IPS-15b (cell line): ENCODE measurements around the gene FXYD6.

ENCODE experiments used
- H3K27me3 ChIP-seq: one replicate; pipeline ENCODE4 v1.6.1; 2013; ENCODE audit warnings: low read length; ENCODE audit not compliant: control insufficient read depth, insufficient read depth
- H3K36me3 ChIP-seq: one replicate; pipeline ENCODE4 v1.6.1; 2013; ENCODE audit warnings: low read length; ENCODE audit not compliant: control insufficient read depth, insufficient read depth
- H3K4me1 ChIP-seq: one replicate; pipeline ENCODE4 v1.6.1; 2013; ENCODE audit warnings: mild to moderate bottlenecking, low read length; ENCODE audit not compliant: control insufficient read depth, insufficient read depth
- H3K4me3 ChIP-seq: one replicate; pipeline ENCODE4 v1.5.1; 2013; ENCODE audit warnings: low read depth, low read length
- H3K9ac ChIP-seq: one replicate; pipeline ENCODE4 v1.6.1; 2013; ENCODE audit warnings: low read depth, mild to moderate bottlenecking, low read length
- H3K9me3 ChIP-seq: one replicate; pipeline ENCODE4 v1.6.1; 2013; ENCODE audit warnings: mild to moderate bottlenecking, low read length; ENCODE audit not compliant: control insufficient read depth, insufficient read depth

FXYD6 gene

GRCh38 chr11:117851106-117851505, 25.4 kb downstream of the FXYD6 start:
- Histone ChIP-seq H3K27me3 (no peaks in the 10 kb centered on the region), H3K36me3 (no peaks in the 10 kb centered on the region), H3K9me3 (no peaks in the 10 kb centered on the region), H3K4me3 (no peak overlapping the region), H3K4me1 (peaks cover 5% of the 10 kb centered on the region), H3K9ac (no peak overlapping the region)

- peaks cover 5% of the 10 kb centered on the region for H3K4me1 ChIP-seq
- H3K36me3 ChIP-seq = no peaks in the 10 kb centered on the region
- no peaks in the 10 kb centered on the region for H3K9me3 ChIP-seq
- no peaks in the 10 kb centered on the region for H3K27me3 ChIP-seq
- H3K9ac ChIP-seq = no peak overlapping the region
- H3K4me3 ChIP-seq = no peak overlapping the region
Observed at GRCh38 chr11:117849781-117850414, 26.6 kb downstream of the FXYD6 start.

- no peak overlapping the region for H3K9ac ChIP-seq
Observed at GRCh38 chr11:117843666-117844484, 32.6 kb downstream of the FXYD6 start.

GRCh38 chr11:117842131-117842941, 34.1 kb downstream of the FXYD6 start:
- Histone ChIP-seq H3K9me3 (no peaks in the 10 kb centered on the region), H3K36me3 (peaks cover 6% of the 10 kb centered on the region), H3K27me3 (no peaks in the 10 kb centered on the region), H3K9ac (no peak overlapping the region), H3K4me3 (no peak overlapping the region), H3K4me1 (no peaks in the 10 kb centered on the region)

More at GRCh38 chr11:117843666-117844484, 32.6 kb downstream of the FXYD6 start:
- Histone ChIP-seq H3K4me3 (no peak overlapping the region), H3K9me3 (no peaks in the 10 kb centered on the region), H3K27me3 (no peaks in the 10 kb centered on the region), H3K36me3 (peaks cover 6% of the 10 kb centered on the region), H3K4me1 (no peaks in the 10 kb centered on the region)

- Histone ChIP-seq H3K4me1 (no peaks in the 10 kb centered on the region), H3K4me3 (no peak overlapping the region), H3K9me3 (no peaks in the 10 kb centered on the region), H3K27me3 (no peaks in the 10 kb centered on the region), H3K9ac (no peak overlapping the region), H3K36me3 (peaks cover 8% of the 10 kb centered on the region)
Observed at GRCh38 chr11:117841551-117842031, 34.9 kb downstream of the FXYD6 start.

GRCh38 chr11:117840881-117841550, 35.4 kb downstream of the FXYD6 start:
- no peaks in the 10 kb centered on the region for H3K4me1 ChIP-seq
- H3K27me3 ChIP-seq = no peaks in the 10 kb centered on the region
- H3K9me3 ChIP-seq = no peaks in the 10 kb centered on the region
- peaks cover 8% of the 10 kb centered on the region for H3K36me3 ChIP-seq
- H3K9ac ChIP-seq = no peak overlapping the region
- no peak overlapping the region for H3K4me3 ChIP-seq

GRCh38 chr11:117839936-117840813, 36.3 kb downstream of the FXYD6 start:
- no peaks in the 10 kb centered on the region for H3K4me1 ChIP-seq
- H3K36me3 ChIP-seq = peaks cover 8% of the 10 kb centered on the region
- no peak overlapping the region for H3K9ac ChIP-seq
- no peaks in the 10 kb centered on the region for H3K27me3 ChIP-seq
- no peaks in the 10 kb centered on the region for H3K9me3 ChIP-seq
- no peak overlapping the region for H3K4me3 ChIP-seq

- Histone ChIP-seq H3K36me3 (peaks cover 8% of the 10 kb centered on the region), H3K9me3 (no peaks in the 10 kb centered on the region), H3K9ac (no peak overlapping the region), H3K4me1 (no peaks in the 10 kb centered on the region), H3K4me3 (no peak overlapping the region), H3K27me3 (no peaks in the 10 kb centered on the region)
Observed at GRCh38 chr11:117839380-117839881, 37.0 kb downstream of the FXYD6 start.

GRCh38 chr11:117838901-117839300, 37.6 kb downstream of the FXYD6 start:
- H3K9ac ChIP-seq = no peak overlapping the region
- no peak overlapping the region for H3K4me3 ChIP-seq
- no peaks in the 10 kb centered on the region for H3K9me3 ChIP-seq
- H3K36me3 ChIP-seq = peaks cover 8% of the 10 kb centered on the region
- H3K27me3 ChIP-seq = no peaks in the 10 kb centered on the region
- no peaks in the 10 kb centered on the region for H3K4me1 ChIP-seq

GRCh38 chr11:117837791-117838190, 38.7 kb downstream of the FXYD6 start:
- peaks cover 8% of the 10 kb centered on the region for H3K36me3 ChIP-seq
- H3K4me3 ChIP-seq = no peak overlapping the region
- no peaks in the 10 kb centered on the region for H3K4me1 ChIP-seq
- H3K9ac ChIP-seq = no peak overlapping the region
- no peaks in the 10 kb centered on the region for H3K9me3 ChIP-seq
- H3K27me3 ChIP-seq = no peaks in the 10 kb centered on the region
